Mesendoderm (in vitro differentiated cells): ENCODE results near the gene CASP10.

Experiments
- DNase-seq: peaks from one replicate; pipeline ENCODE4 v3.0.0; 2013
- H2AK5ac ChIP-seq: 2 replicates; pipeline ENCODE4 v1.6.1; 2013; ENCODE audit warnings: low read length, inconsistent platforms
- H2BK120ac ChIP-seq: 2 replicates; pipeline ENCODE4 v1.6.1; 2013; ENCODE audit warnings: low read depth, mild to moderate bottlenecking, low read length, moderate library complexity, mixed read lengths
- H2BK15ac ChIP-seq: replicated peaks from 2 replicates; pipeline ENCODE4 v1.6.1; 2013; ENCODE audit warnings: low read depth, mild to moderate bottlenecking, moderate library complexity
- H2BK5ac ChIP-seq: 2 replicates; pipeline ENCODE4 v1.6.1; 2013; ENCODE audit warnings: low read length, inconsistent platforms
- H3K18ac ChIP-seq: 2 replicates; pipeline ENCODE4 v1.6.1; 2013; ENCODE audit warnings: mild to moderate bottlenecking, low read length, mixed read lengths
- H3K23ac ChIP-seq: one replicate; pipeline ENCODE4 v1.6.1; 2013; ENCODE audit warnings: low read length
- H3K27ac ChIP-seq: 2 replicates; pipeline ENCODE4 v1.5.1; 2013; ENCODE audit warnings: low read depth, mild to moderate bottlenecking, inconsistent platforms, low read length, moderate library complexity
- H3K27me3 ChIP-seq: 2 replicates; pipeline ENCODE4 v1.6.1; 2013; ENCODE audit warnings: low read length, control low read depth, mild to moderate bottlenecking, inconsistent platforms; ENCODE audit not compliant: insufficient read depth, poor library complexity
- H3K36me3 ChIP-seq: 2 replicates; pipeline ENCODE4 v1.6.1; 2013; ENCODE audit warnings: low read length, inconsistent platforms; ENCODE audit not compliant: control insufficient read depth, insufficient read depth
- H3K4ac ChIP-seq: one replicate; pipeline ENCODE4 v1.6.1; 2013; ENCODE audit warnings: low read depth, mild to moderate bottlenecking, low read length, moderate library complexity
- H3K4me1 ChIP-seq: 2 replicates; pipeline ENCODE4 v1.6.1; 2013; ENCODE audit warnings: low read depth, low read length, inconsistent platforms; ENCODE audit not compliant: control insufficient read depth
- H3K4me2 ChIP-seq: 2 replicates; pipeline ENCODE4 v1.6.1; 2013; ENCODE audit warnings: low read length
- H3K4me3 ChIP-seq: 2 replicates; pipeline ENCODE4 v1.5.1; 2013; ENCODE audit warnings: mild to moderate bottlenecking, low read length
- H3K56ac ChIP-seq: one replicate; pipeline ENCODE4 v1.6.1; 2013; ENCODE audit warnings: low read length
- H3K79me1 ChIP-seq: 2 replicates; pipeline ENCODE4 v1.6.1; 2013; ENCODE audit warnings: low read length, inconsistent platforms
- H3K79me2 ChIP-seq: 2 replicates; pipeline ENCODE4 v1.6.1; 2013; ENCODE audit warnings: mild to moderate bottlenecking, low read length; ENCODE audit not compliant: control insufficient read depth, insufficient read depth
- H3K9ac ChIP-seq: 2 replicates; pipeline ENCODE4 v1.6.1; 2013; ENCODE audit warnings: low read length, inconsistent platforms
- H4K5ac ChIP-seq: one replicate; pipeline ENCODE4 v1.6.1; 2013; ENCODE audit warnings: low read length
- H4K8ac ChIP-seq: one replicate; pipeline ENCODE4 v1.6.1; 2013; ENCODE audit warnings: low read depth, mild to moderate bottlenecking, control low read depth, low read length, moderate library complexity
- whole genome bisulfite sequencing: extraction: QIAGEN DNeasy Blood & Tissue Kit; methylation state at CpG from one replicate; pipeline ENCODE4 v1.1.7; 2013; ENCODE audit warnings: low lambda C conversion rate, missing lambda C conversion rate; ENCODE audit not compliant: insufficient coverage; ENCODE audit errors: extremely low coverage; 5-methylcytosine and 5-hydroxymethylcytosine counted together

CASP10 gene

DNA sequence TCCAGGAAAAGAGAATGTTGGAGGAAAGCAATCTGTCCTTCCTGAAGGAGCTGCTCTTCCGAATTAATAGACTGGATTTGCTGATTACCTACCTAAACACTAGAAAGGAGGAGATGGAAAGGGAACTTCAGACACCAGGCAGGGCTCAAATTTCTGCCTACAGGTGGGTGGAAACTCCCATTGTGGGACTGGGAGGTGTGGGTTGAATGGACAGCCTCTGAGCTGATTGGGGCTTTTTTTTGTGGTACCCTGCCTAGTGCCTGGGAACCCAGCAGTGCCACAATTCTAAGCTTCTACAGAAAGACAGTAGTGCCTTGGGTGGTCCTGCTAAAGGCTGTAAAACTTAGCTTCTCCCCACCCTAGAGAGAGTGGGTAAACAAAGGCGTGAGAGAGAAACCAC lies 83.7 kb downstream of the CASP10 start:
- Histone ChIP-seq H2BK120ac (no peak overlapping the region), H4K5ac (no peak overlapping the region), H4K8ac (no peak overlapping the region), H3K18ac (no peak overlapping the region), H3K36me3 (no peaks in the 10 kb centered on the region), H3K4me1 (no peaks in the 10 kb centered on the region), H3K9ac (no peak overlapping the region), H3K4me3 (no peak overlapping the region), H2BK5ac (no peak overlapping the region), H3K79me1 (no peaks in the 10 kb centered on the region), H3K79me2 (no peaks in the 10 kb centered on the region), H3K27me3 (no peaks in the 10 kb centered on the region), H3K4ac (no peak overlapping the region), H3K23ac (no peak overlapping the region), H2BK15ac (no peak overlapping the region), H3K4me2 (no peak overlapping the region), H3K56ac (no peak overlapping the region), H3K27ac (no peak overlapping the region), H2AK5ac (no peak overlapping the region)
- no peak for DNase-seq
- WGBS, result no CpG with 5 or more reads among the region's 2 CpGs

GRCh38 chr2:201267278-201268030 lies 84.5 kb downstream of the CASP10 start:
- DNase-seq, result no peak
- no peaks in the 10 kb centered on the region for H3K4me1 ChIP-seq
- no CpG with 5 or more reads among the region's 12 CpGs for WGBS
- H3K27me3 ChIP-seq, result no peaks in the 10 kb centered on the region
- no peak overlapping the region for H3K23ac ChIP-seq
- H2BK15ac ChIP-seq, result no peak overlapping the region
- no peak overlapping the region for H4K8ac ChIP-seq
- H3K4me2 ChIP-seq, result no peak overlapping the region
- H3K56ac ChIP-seq, result no peak overlapping the region
- no peak overlapping the region for H4K5ac ChIP-seq
- H3K79me1 ChIP-seq, result no peaks in the 10 kb centered on the region
- no peak overlapping the region for H3K4ac ChIP-seq
- H2BK5ac ChIP-seq, result no peak overlapping the region
- H3K79me2 ChIP-seq, result no peaks in the 10 kb centered on the region
- H3K36me3 ChIP-seq, result no peaks in the 10 kb centered on the region
- no peak overlapping the region for H3K27ac ChIP-seq
- no peak overlapping the region for H2BK120ac ChIP-seq
- no peak overlapping the region for H3K4me3 ChIP-seq
- H3K9ac ChIP-seq, result no peak overlapping the region
- no peak overlapping the region for H3K18ac ChIP-seq
- H2AK5ac ChIP-seq, result no peak overlapping the region

DNA sequence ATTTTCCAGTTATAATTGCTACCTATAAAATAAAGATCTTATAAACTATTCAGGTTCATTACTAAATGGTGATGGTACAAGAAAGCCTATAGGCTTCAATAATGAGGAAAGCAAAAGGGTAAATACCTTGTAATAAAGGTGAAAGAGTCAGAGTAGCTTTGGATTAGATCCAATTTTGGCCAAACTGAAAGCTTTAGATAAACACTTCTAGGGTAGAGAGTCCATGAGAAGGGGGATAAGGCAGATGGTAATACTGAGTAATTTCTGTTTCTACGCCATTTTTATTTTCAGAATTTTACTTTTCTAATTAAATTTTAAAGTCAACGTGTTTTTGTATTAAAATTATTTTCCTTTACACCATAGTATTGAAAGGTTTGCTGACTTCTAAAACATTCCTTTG lies 86.8 kb downstream of the CASP10 start:
- Histone ChIP-seq H4K8ac (no peak overlapping the region), H3K56ac (no peak overlapping the region), H3K27ac (no peak overlapping the region), H3K4me3 (no peak overlapping the region), H3K9ac (no peak overlapping the region), H3K4me2 (no peak overlapping the region), H3K79me1 (no peaks in the 10 kb centered on the region), H3K18ac (no peak overlapping the region), H3K36me3 (no peaks in the 10 kb centered on the region), H3K4me1 (no peaks in the 10 kb centered on the region), H2AK5ac (no peak overlapping the region), H3K23ac (no peak overlapping the region), H3K27me3 (no peaks in the 10 kb centered on the region), H3K79me2 (no peaks in the 10 kb centered on the region), H2BK120ac (no peak overlapping the region), H2BK15ac (no peak overlapping the region), H2BK5ac (no peak overlapping the region), H4K5ac (no peak overlapping the region), H3K4ac (no peak overlapping the region)
- no CpG with 5 or more reads among the region's 2 CpGs for WGBS
- DNase-seq, result no peak

- Histone ChIP-seq H2BK15ac (no peak overlapping the region), H3K36me3 (no peaks in the 10 kb centered on the region), H3K9ac (no peak overlapping the region), H3K27me3 (no peaks in the 10 kb centered on the region), H3K4me3 (no peak overlapping the region), H3K18ac (no peak overlapping the region), H3K79me2 (no peaks in the 10 kb centered on the region), H3K4me1 (no peaks in the 10 kb centered on the region), H2AK5ac (no peak overlapping the region), H3K4ac (no peak overlapping the region), H3K79me1 (no peaks in the 10 kb centered on the region), H3K23ac (no peak overlapping the region), H3K56ac (no peak overlapping the region), H4K5ac (no peak overlapping the region), H2BK5ac (no peak overlapping the region), H3K4me2 (no peak overlapping the region), H3K27ac (no peak overlapping the region), H2BK120ac (no peak overlapping the region), H4K8ac (no peak overlapping the region)
- DNase-seq, result no peak
- WGBS, result no CpG with 5 or more reads among the region's 9 CpGs
These were observed 87.5 kb downstream of the CASP10 start for GRCh38 chr2:201270293-201271001.

DNA sequence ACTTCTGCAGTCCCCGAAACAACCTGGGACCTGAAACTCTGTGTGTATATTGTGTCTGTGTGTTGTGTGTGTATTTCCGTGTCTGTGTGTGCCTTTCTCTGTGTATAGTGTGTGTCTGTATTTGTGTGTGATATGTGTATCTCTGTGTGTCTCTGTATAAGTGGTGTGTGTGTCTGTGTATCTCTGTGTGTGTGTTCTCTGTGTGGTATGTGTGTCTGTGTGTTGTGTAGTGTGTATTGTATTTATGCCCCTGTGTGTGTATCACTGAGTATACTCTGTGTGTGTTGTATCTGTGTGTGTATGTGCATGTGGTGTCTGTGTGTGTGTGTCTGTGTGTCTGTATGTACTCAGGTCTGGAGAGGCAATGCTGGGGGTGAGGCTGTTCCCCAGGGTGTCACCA lies 89.0 kb downstream of the CASP10 start:
- no peak overlapping the region for H4K8ac ChIP-seq
- no peak overlapping the region for H3K56ac ChIP-seq
- no peaks in the 10 kb centered on the region for H3K4me1 ChIP-seq
- no peak overlapping the region for H2AK5ac ChIP-seq
- no peak overlapping the region for H3K9ac ChIP-seq
- no peaks in the 10 kb centered on the region for H3K27me3 ChIP-seq
- no peak overlapping the region for H3K23ac ChIP-seq
- no peak for DNase-seq
- H3K4ac ChIP-seq, result no peak overlapping the region
- no peak overlapping the region for H3K27ac ChIP-seq
- H2BK5ac ChIP-seq, result no peak overlapping the region
- H3K18ac ChIP-seq, result no peak overlapping the region
- no peak overlapping the region for H2BK120ac ChIP-seq
- no peaks in the 10 kb centered on the region for H3K36me3 ChIP-seq
- no peak overlapping the region for H2BK15ac ChIP-seq
- no peak overlapping the region for H3K4me3 ChIP-seq
- H3K4me2 ChIP-seq, result no peak overlapping the region
- WGBS, result no CpG with 5 or more reads among the region's 2 CpGs
- H3K79me1 ChIP-seq, result no peaks in the 10 kb centered on the region
- no peaks in the 10 kb centered on the region for H3K79me2 ChIP-seq
- no peak overlapping the region for H4K5ac ChIP-seq
